ENCODE data around the gene MLC1.

Gene MLC1

DNA sequence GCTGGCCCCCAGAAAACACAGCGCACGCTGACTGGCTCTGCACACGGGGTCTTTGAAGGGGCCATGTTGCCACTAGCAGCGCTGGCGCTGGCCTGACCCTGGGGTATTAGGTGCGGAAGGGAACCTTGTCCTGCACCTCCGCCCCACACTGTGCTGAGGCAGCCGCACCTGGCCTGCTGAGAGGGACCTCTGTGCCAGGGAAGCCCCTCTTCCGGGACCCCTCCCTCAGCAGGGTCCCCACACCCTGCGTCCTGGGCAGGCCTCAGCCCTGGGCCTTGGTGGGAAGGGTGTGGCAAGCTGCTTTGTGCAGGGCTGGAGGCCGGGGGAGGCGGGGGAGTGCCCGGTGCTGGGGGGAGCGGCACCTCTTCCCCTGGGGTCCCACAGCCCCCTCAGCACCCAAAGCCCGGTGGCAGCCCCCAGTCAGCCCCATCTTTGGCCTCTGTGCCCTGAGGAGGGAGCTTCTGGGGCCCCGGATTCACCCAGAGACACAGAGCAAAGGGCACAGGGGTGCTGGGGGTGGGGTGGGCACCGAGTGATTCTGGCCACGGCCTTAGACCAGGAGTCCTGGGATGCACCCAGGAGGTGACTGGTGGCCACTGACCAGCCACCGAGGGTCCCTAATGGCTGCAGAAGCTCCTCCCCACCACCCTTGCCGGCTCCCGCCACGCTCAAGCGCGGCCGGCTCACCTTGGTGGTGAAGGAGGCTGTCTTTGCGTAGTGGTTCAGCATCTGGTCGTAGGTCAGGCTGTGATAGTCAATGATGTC is 38.6 kb downstream of the MLC1 start:
- no peak for DNase-seq (ENCODE audit: low spot score)
- H3K4me1 ChIP-seq (ENCODE audit: insufficient read depth, poor library complexity, severe bottlenecking) = no peaks in the 10 kb centered on the region
- H3K36me3 ChIP-seq (ENCODE audit: low read depth) = no peaks in the 10 kb centered on the region
- no peak overlapping the region for H3K27ac ChIP-seq (ENCODE audit: poor library complexity, severe bottlenecking)
- no peaks in the 10 kb centered on the region for H3K27me3 ChIP-seq (ENCODE audit: insufficient read depth, poor library complexity, severe bottlenecking)
- no peaks in the 10 kb centered on the region for H3K9me3 ChIP-seq (ENCODE audit: severe bottlenecking)
- ATAC-seq (ENCODE audit: low read depth) = no peak
- TF ChIP-seq, protein P1, sequence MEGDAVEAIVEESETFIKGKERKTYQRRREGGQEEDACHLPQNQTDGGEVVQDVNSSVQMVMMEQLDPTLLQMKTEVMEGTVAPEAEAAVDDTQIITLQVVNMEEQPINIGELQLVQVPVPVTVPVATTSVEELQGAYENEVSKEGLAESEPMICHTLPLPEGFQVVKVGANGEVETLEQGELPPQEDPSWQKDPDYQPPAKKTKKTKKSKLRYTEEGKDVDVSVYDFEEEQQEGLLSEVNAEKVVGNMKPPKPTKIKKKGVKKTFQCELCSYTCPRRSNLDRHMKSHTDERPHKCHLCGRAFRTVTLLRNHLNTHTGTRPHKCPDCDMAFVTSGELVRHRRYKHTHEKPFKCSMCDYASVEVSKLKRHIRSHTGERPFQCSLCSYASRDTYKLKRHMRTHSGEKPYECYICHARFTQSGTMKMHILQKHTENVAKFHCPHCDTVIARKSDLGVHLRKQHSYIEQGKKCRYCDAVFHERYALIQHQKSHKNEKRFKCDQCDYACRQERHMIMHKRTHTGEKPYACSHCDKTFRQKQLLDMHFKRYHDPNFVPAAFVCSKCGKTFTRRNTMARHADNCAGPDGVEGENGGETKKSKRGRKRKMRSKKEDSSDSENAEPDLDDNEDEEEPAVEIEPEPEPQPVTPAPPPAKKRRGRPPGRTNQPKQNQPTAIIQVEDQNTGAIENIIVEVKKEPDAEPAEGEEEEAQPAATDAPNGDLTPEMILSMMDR (IDR thresholded peaks at IDR 0.05; ENCODE audit: poor library complexity, severe bottlenecking) = no peak
- H3K4me3 ChIP-seq (ENCODE audit: severe bottlenecking) = no peak overlapping the region

GRCh38 chr22:50046019-50046415 is 39.2 kb downstream of the MLC1 start:
- no peak overlapping the region for H3K27ac ChIP-seq (ENCODE audit: poor library complexity, severe bottlenecking)
- H3K4me3 ChIP-seq (ENCODE audit: severe bottlenecking) = no peak overlapping the region
- DNase-seq (ENCODE audit: low spot score) (no peak), ATAC-seq (ENCODE audit: low read depth) (no peak)
- H3K4me1 ChIP-seq (ENCODE audit: insufficient read depth, poor library complexity, severe bottlenecking) = no peaks in the 10 kb centered on the region
- H3K36me3 ChIP-seq (ENCODE audit: low read depth) = no peaks in the 10 kb centered on the region
- H3K27me3 ChIP-seq (ENCODE audit: insufficient read depth, poor library complexity, severe bottlenecking) = no peaks in the 10 kb centered on the region
- no peaks in the 10 kb centered on the region for H3K9me3 ChIP-seq (ENCODE audit: severe bottlenecking)
- TF ChIP-seq, protein P1 (IDR thresholded peaks at IDR 0.05; ENCODE audit: poor library complexity, severe bottlenecking) = no peak

GRCh38 chr22:50045211-50046018 is 39.8 kb downstream of the MLC1 start:
- DNase-seq (ENCODE audit: low spot score) (no peak), ATAC-seq (ENCODE audit: low read depth) (no peak)
- no peaks in the 10 kb centered on the region for H3K4me1 ChIP-seq (ENCODE audit: insufficient read depth, poor library complexity, severe bottlenecking)
- TF ChIP-seq, protein P1 (IDR thresholded peaks at IDR 0.05; ENCODE audit: poor library complexity, severe bottlenecking) = no peak
- H3K27ac ChIP-seq (ENCODE audit: poor library complexity, severe bottlenecking) = no peak overlapping the region
- no peaks in the 10 kb centered on the region for H3K9me3 ChIP-seq (ENCODE audit: severe bottlenecking)
- no peak overlapping the region for H3K4me3 ChIP-seq (ENCODE audit: severe bottlenecking)
- no peaks in the 10 kb centered on the region for H3K27me3 ChIP-seq (ENCODE audit: insufficient read depth, poor library complexity, severe bottlenecking)
- no peaks in the 10 kb centered on the region for H3K36me3 ChIP-seq (ENCODE audit: low read depth)

DNA sequence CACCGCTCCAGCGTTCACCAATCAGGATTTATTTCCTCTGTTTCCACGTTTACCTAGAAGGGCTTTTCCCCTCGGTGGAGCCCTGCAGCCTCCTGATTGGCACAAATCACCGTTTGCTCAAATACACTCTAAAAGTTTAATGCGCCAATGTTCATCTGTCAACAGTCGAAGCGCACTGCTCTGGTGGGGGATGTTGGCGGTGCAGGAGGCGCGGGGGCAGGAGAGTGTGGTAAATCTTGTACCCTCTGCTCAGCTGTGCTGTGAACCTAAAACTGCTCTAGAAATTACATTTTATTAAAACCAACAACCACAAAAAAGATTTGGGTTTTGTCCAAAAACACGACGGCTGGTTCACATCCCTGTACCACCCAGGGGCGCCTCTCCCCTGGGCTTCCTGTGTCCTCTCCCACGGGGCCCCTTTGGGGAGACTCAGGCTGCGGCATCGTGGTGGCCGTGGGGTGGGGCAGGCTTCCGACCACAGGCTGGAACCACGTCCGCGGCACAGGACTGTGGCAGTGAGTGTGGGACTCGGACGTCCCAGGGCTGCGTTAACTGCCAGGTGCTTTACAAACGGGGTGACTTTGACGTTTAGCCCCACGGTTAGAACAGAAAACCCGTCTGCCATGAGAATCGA is 40.6 kb downstream of the MLC1 start:
- no peak overlapping the region for H3K4me3 ChIP-seq (ENCODE audit: severe bottlenecking)
- TF ChIP-seq, protein P1 (IDR thresholded peaks at IDR 0.05; ENCODE audit: poor library complexity, severe bottlenecking) = no peak
- no peaks in the 10 kb centered on the region for H3K9me3 ChIP-seq (ENCODE audit: severe bottlenecking)
- H3K36me3 ChIP-seq (ENCODE audit: low read depth) = no peaks in the 10 kb centered on the region
- no peak overlapping the region for H3K27ac ChIP-seq (ENCODE audit: poor library complexity, severe bottlenecking)
- H3K4me1 ChIP-seq (ENCODE audit: insufficient read depth, poor library complexity, severe bottlenecking) = no peaks in the 10 kb centered on the region
- DNase-seq (ENCODE audit: low spot score) = no peak
- ATAC-seq (ENCODE audit: low read depth) = no peak
- no peaks in the 10 kb centered on the region for H3K27me3 ChIP-seq (ENCODE audit: insufficient read depth, poor library complexity, severe bottlenecking)

All from RWPE2 (cell line).